Naive thymus-derived CD4-positive, alpha-beta T cell (primary cell): ENCODE results near the gene NR2F1-AS1. TPM values are rescaled to one million over a fixed set of nuclear protein-coding genes. Genes with fewer than 3 reads are reported as not detected.
"Not testable (repeated sequence)": the region's sequence is repeated elsewhere in the genome, so short reads cannot be mapped to it uniquely, and the experiment has no call there.

Experiments
- ATAC-seq: fragments of 150-1000 bp; cut with Tn5 transposase; 2 replicates; pipeline ENCODE4 v1.10.0; 2021; ENCODE audit warnings: mild to moderate bottlenecking, moderate library complexity
- CTCF ChIA-PET: fragments of 350-600 bp; sonication (Branson Sonifier 250); formaldehyde crosslinking; loops from one replicate; lab custom pipeline; 2021; ENCODE audit warnings: antibody characterized with exemption; lab: Charles Lee
- POLR2A ChIA-PET: fragments of 350-600 bp; sonication (Branson Sonifier 250); formaldehyde crosslinking; loops from one replicate; lab custom pipeline; 2021; ENCODE audit warnings: antibody characterized with exemption, inconsistent platforms; lab: Charles Lee
- DNase-seq, 9 donors: peaks; one replicate each; pipeline versions ENCODE4 v3.0.0 to v3.0.0-alpha.2; 2020 to 2022; ENCODE audit warnings: mixed read lengths in 1 of 9
- H3K27ac ChIP-seq: one replicate; pipeline ENCODE4 v1.7.0; 2013; ENCODE audit warnings: mild to moderate bottlenecking, low read depth, low read length, moderate library complexity
- H3K27me3 ChIP-seq, 2 donors: one replicate each; pipeline ENCODE4 v1.7.0; 2013; ENCODE audit warnings: low read length in 2 of 2, mild to moderate bottlenecking in 2 of 2, moderate library complexity in 2 of 2; ENCODE audit not compliant: control insufficient read depth in 2 of 2, insufficient read depth in 2 of 2
- H3K36me3 ChIP-seq, 3 experiments: 1 replicate in 2 of 3; 2 replicates in 1 of 3; pipeline ENCODE4 v1.7.0; 2013; ENCODE audit warnings: low read length in 3 of 3, mild to moderate bottlenecking in 3 of 3, moderate library complexity in 1 of 3; ENCODE audit not compliant: insufficient read depth in 3 of 3, control insufficient read depth in 2 of 3
- H3K4me1 ChIP-seq, 2 donors: one replicate each; pipeline ENCODE4 v1.7.0; 2013; ENCODE audit warnings: low read length in 2 of 2, mild to moderate bottlenecking in 2 of 2, moderate library complexity in 1 of 2; ENCODE audit not compliant: control insufficient read depth in 2 of 2, insufficient read depth in 2 of 2
- H3K4me3 ChIP-seq: 2 replicates; pipeline ENCODE4 v1.7.0; 2013; ENCODE audit warnings: mild to moderate bottlenecking, low read length
- H3K9me3 ChIP-seq, 3 experiments: 1 replicate in 2 of 3; 2 replicates in 1 of 3; pipeline ENCODE4 v1.7.0; 2013; ENCODE audit warnings: low read length in 3 of 3; ENCODE audit not compliant: control insufficient read depth in 2 of 3
- H3K27ac Mint-ChIP-seq, 9 donors: one replicate each; pipeline ENCODE4 v1.8.0; 2020 to 2022; ENCODE audit warnings: mixed read lengths in 9 of 9, mild to moderate bottlenecking in 8 of 9, moderate library complexity in 5 of 9, inconsistent platforms in 2 of 9
- H3K27me3 Mint-ChIP-seq, 5 donors: one replicate each; pipeline ENCODE4 v1.8.0; 2021 to 2022; ENCODE audit warnings: mixed read lengths in 5 of 5, mild to moderate bottlenecking in 1 of 5
- H3K36me3 Mint-ChIP-seq, 5 donors: one replicate each; pipeline ENCODE4 v1.8.0; 2020 to 2022; ENCODE audit warnings: mixed read lengths in 5 of 5, mild to moderate bottlenecking in 3 of 5, inconsistent platforms in 1 of 5
- H3K4me1 Mint-ChIP-seq, 7 donors: one replicate each; pipeline ENCODE4 v1.8.0; 2020 to 2022; ENCODE audit warnings: mixed read lengths in 7 of 7, mild to moderate bottlenecking in 3 of 7, inconsistent platforms in 1 of 7
- H3K4me3 Mint-ChIP-seq, 10 donors: one replicate each; pipeline ENCODE4 v1.8.0; 2020 to 2022; ENCODE audit warnings: mild to moderate bottlenecking in 10 of 10, mixed read lengths in 10 of 10, moderate library complexity in 6 of 10, inconsistent platforms in 2 of 10
- H3K9me3 Mint-ChIP-seq, 11 donors: one replicate each; pipeline ENCODE4 v1.8.0; 2020 to 2022; ENCODE audit warnings: mixed read lengths in 11 of 11, mild to moderate bottlenecking in 4 of 11, inconsistent platforms in 1 of 11, moderate library complexity in 1 of 11
- intact Hi-C, 2 donors: fragments of 100-400 bp; cut with micrococcal nuclease; formaldehyde crosslinking; loops; one replicate each; pipeline ENCODE4 v1.15.1; 2023
- polyA plus RNA-seq, 2 donors: library from polyadenylated mRNA; unstranded; fragments of 300-500 nt; fragmentation: Illumina TruSeq; gene quantifications; one replicate each; pipeline ENCODE4 v1.2.3, GENCODE V29; 2021
- total RNA-seq, 6 experiments: library from RNA in 5 of 6; stranded (reverse) in 5 of 6; gene quantifications; 1 replicate in 5 of 6; 2 replicates in 1 of 6; pipeline ENCODE4 v1.2.3 and lab custom pipeline; 2021 to 2026

Gene NR2F1-AS1
- total and polyA plus RNA-seq, 7 experiments from 2014 or later, result not detected

GRCh38 chr5:93569300-93570160 lies 11.5 kb downstream of the NR2F1-AS1 start:
- Histone ChIP-seq H3K9me3 (no peaks in the 10 kb centered on the region), H3K36me3 (no peaks in the 10 kb centered on the region), H3K4me3 (no peak overlapping the region), H3K27ac (no peak overlapping the region), H3K27me3 (peaks cover 14 to 25% of the 10 kb centered on the region in 2 donors), H3K4me1 (peaks cover 0 to 15% of the 10 kb centered on the region in 2 donors)
- H3K4me3 Mint-ChIP-seq, result peak overlapping the region in 9 of 10 donors; percentile 30 to 80 (median 51)
- ChIA-PET CTCF (no interaction called here), POLR2A (no interaction called here)
- H3K27ac Mint-ChIP-seq, result no peak overlapping the region
- H3K27me3 Mint-ChIP-seq, result peaks cover 61 to 81% (median 70%) of the 10 kb centered on the region in 5 donors
- no peak for ATAC-seq
- peaks cover 0 to 2% (median 0%) of the 10 kb centered on the region in 5 donors for H3K36me3 Mint-ChIP-seq
- intact Hi-C loops, result no loop called here
- peaks cover 0 to 19% (median 2%) of the 10 kb centered on the region in 11 donors for H3K9me3 Mint-ChIP-seq
- DNase-seq, result no peak
- H3K4me1 Mint-ChIP-seq, result peaks cover 0 to 34% (median 18%) of the 10 kb centered on the region in 7 donors

DNA sequence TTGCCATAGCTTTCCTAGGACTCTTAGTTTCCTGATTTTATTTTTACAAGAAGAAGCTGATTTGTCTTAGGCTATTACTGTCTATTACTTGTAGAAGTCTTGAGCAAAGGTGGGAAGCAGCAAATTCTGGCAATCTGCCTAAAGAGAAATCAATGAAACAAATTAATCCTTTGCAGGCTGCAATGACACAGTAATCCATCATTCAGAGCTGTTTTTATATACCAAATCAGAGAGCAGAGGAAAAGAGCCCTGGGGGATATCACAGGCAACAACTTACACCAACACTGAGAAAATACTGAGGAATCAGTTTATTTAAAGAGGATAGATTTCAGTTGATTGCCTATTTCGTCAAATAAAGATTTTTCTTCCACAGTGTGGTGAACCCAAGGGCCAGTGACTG lies 13.6 kb downstream of the NR2F1-AS1 start:
- no peaks in the 10 kb centered on the region for H3K9me3 ChIP-seq
- Mint-ChIP-seq H3K9me3 (peaks cover 0 to 19% (median 2%) of the 10 kb centered on the region in 11 donors), H3K27me3 (peaks cover 49 to 78% (median 58%) of the 10 kb centered on the region in 5 donors), H3K36me3 (peaks cover 0 to 2% (median 0%) of the 10 kb centered on the region in 5 donors), H3K4me1 (peaks cover 0 to 26% (median 17%) of the 10 kb centered on the region in 7 donors), H3K4me3 (no peak overlapping the region), H3K27ac (no peak overlapping the region)
- ATAC-seq (no peak), DNase-seq (no peak)
- H3K27ac ChIP-seq, result no peak overlapping the region
- intact Hi-C loops, result no loop called here
- ChIA-PET CTCF (no interaction called here), POLR2A (no interaction called here)
- peaks cover 12 to 25% of the 10 kb centered on the region in 2 donors for H3K27me3 ChIP-seq
- H3K4me1 ChIP-seq, result peaks cover 0 to 15% of the 10 kb centered on the region in 2 donors
- H3K36me3 ChIP-seq, result no peaks in the 10 kb centered on the region
- H3K4me3 ChIP-seq, result no peak overlapping the region

- no peak overlapping the region for H3K4me3 Mint-ChIP-seq
- DNase-seq (no peak), ATAC-seq (no peak)
- H3K4me1 Mint-ChIP-seq, result peaks cover 0 to 16% (median 6%) of the 10 kb centered on the region in 7 donors
- Histone ChIP-seq H3K27ac (no peak overlapping the region), H3K9me3 (no peaks in the 10 kb centered on the region), H3K4me1 (peaks cover 0 to 8% of the 10 kb centered on the region in 2 donors), H3K36me3 (no peaks in the 10 kb centered on the region), H3K27me3 (peaks cover 7 to 20% of the 10 kb centered on the region in 2 donors), H3K4me3 (no peak overlapping the region)
- ChIA-PET POLR2A (no interaction called here), CTCF (no interaction called here)
- no peak overlapping the region for H3K27ac Mint-ChIP-seq
- peaks cover 0 to 16% (median 2%) of the 10 kb centered on the region in 11 donors for H3K9me3 Mint-ChIP-seq
- H3K36me3 Mint-ChIP-seq, result no peaks in the 10 kb centered on the region
- H3K27me3 Mint-ChIP-seq, result peaks cover 36 to 68% (median 50%) of the 10 kb centered on the region in 5 donors
- intact Hi-C loops, result no loop called here
These were observed 14.9 kb downstream of the NR2F1-AS1 start for GRCh38 chr5:93566091-93566490.

GRCh38 chr5:93557021-93557604 lies 23.9 kb downstream of the NR2F1-AS1 start:
- no peaks in the 10 kb centered on the region for H3K36me3 Mint-ChIP-seq
- H3K4me3 Mint-ChIP-seq, result no peak overlapping the region
- Histone ChIP-seq H3K36me3 (no peaks in the 10 kb centered on the region), H3K27me3 (no peaks in the 10 kb centered on the region), H3K9me3 (no peaks in the 10 kb centered on the region), H3K4me1 (no peaks in the 10 kb centered on the region), H3K27ac (no peak overlapping the region), H3K4me3 (no peak overlapping the region)
- H3K27me3 Mint-ChIP-seq, result peaks cover 6 to 53% (median 32%) of the 10 kb centered on the region in 5 donors
- ChIA-PET POLR2A (interaction anchor here (0.7 kb wide), 1 partner anchor 14 kb away, joined by 3 read pairs; no protein-coding TSS in a partner anchor), CTCF (no interaction called here)
- no peak overlapping the region for H3K27ac Mint-ChIP-seq
- ATAC-seq (no peak), DNase-seq (no peak)
- intact Hi-C loops, result no loop called here
- H3K4me1 Mint-ChIP-seq, result no peaks in the 10 kb centered on the region
- no peaks in the 10 kb centered on the region for H3K9me3 Mint-ChIP-seq

GRCh38 chr5:93549594-93549993 lies 31.4 kb downstream of the NR2F1-AS1 start:
- H3K4me1 Mint-ChIP-seq, POLR2A ChIA-PET, H3K4me1 ChIP-seq, H3K27ac ChIP-seq, H3K27me3 ChIP-seq, DNase-seq, H3K4me3 Mint-ChIP-seq, H3K27ac Mint-ChIP-seq, H3K9me3 ChIP-seq, intact Hi-C loops, ATAC-seq, H3K36me3 ChIP-seq, H3K9me3 Mint-ChIP-seq, H3K36me3 Mint-ChIP-seq, H3K4me3 ChIP-seq, CTCF ChIA-PET: not testable (repeated sequence)
- H3K27me3 Mint-ChIP-seq, result peaks cover 3 to 55% (median 41%) of the 10 kb centered on the region in 5 donors

- H3K36me3 Mint-ChIP-seq, result no peaks in the 10 kb centered on the region
- no peak overlapping the region for H3K27ac ChIP-seq
- ATAC-seq, result no peak
- intact Hi-C loops, result no loop called here
- peaks cover 0 to 3% (median 0%) of the 10 kb centered on the region in 11 donors for H3K9me3 Mint-ChIP-seq
- H3K36me3 ChIP-seq, result no peaks in the 10 kb centered on the region
- peaks cover 0 to 2% of the 10 kb centered on the region in 2 donors for H3K27me3 ChIP-seq
- no peak for DNase-seq
- no peak overlapping the region for H3K4me3 Mint-ChIP-seq
- POLR2A ChIA-PET, result no interaction called here
- no peaks in the 10 kb centered on the region for H3K9me3 ChIP-seq
- CTCF ChIA-PET, result no interaction called here
- H3K4me3 ChIP-seq, result no peak overlapping the region
- H3K4me1 ChIP-seq, result no peaks in the 10 kb centered on the region
- no peak overlapping the region for H3K27ac Mint-ChIP-seq
- H3K4me1 Mint-ChIP-seq, result no peaks in the 10 kb centered on the region
- H3K27me3 Mint-ChIP-seq, result peaks cover 0 to 48% (median 40%) of the 10 kb centered on the region in 5 donors
These were observed 35.1 kb downstream of the NR2F1-AS1 start for GRCh38 chr5:93545872-93546271.
